RWPE2 (cell line): ENCODE data around the gene PAF1.

ENCODE experiments used
- ATAC-seq: fragments of 200-7000 bp; cut with Tn5 transposase; 3 replicates; pipeline ENCODE4 v1.9.1; 2021; ENCODE audit warnings: low read depth
- DNase-seq: peaks from one replicate; pipeline ENCODE4 v3.0.0-alpha.2; 2020; ENCODE audit warnings: low spot score
- H3K27ac ChIP-seq: fragments of 450-650 bp; 2 replicates; pipeline ENCODE4 v1.5.1; 2017; ENCODE audit warnings: mild to moderate bottlenecking; ENCODE audit not compliant: poor library complexity, severe bottlenecking
- H3K27me3 ChIP-seq: fragments of 250-450 bp; sonication (Bioruptor Pico); 2 replicates; pipeline ENCODE4 v1.5.1; 2021; ENCODE audit warnings: mild to moderate bottlenecking, moderate library complexity; ENCODE audit not compliant: insufficient read depth, poor library complexity, severe bottlenecking
- H3K36me3 ChIP-seq: fragments of 250-450 bp; sonication (Bioruptor Pico); 2 replicates; pipeline ENCODE4 v1.5.1; 2020; ENCODE audit warnings: low read depth, mild to moderate bottlenecking, moderate library complexity
- H3K4me1 ChIP-seq: fragments of 250-450 bp; sonication (Bioruptor Pico); 2 replicates; pipeline ENCODE4 v1.5.1; 2021; ENCODE audit warnings: mild to moderate bottlenecking, moderate library complexity; ENCODE audit not compliant: insufficient read depth, poor library complexity, severe bottlenecking
- H3K4me3 ChIP-seq: fragments of 250-450 bp; sonication (Bioruptor Pico); 2 replicates; pipeline ENCODE4 v1.5.1; 2021; ENCODE audit warnings: mild to moderate bottlenecking, moderate library complexity; ENCODE audit not compliant: severe bottlenecking
- H3K9me3 ChIP-seq: fragments of 250-450 bp; sonication (Bioruptor Pico); 2 replicates; pipeline ENCODE4 v1.5.1; 2021; ENCODE audit warnings: mild to moderate bottlenecking, moderate library complexity; ENCODE audit not compliant: severe bottlenecking
- CTCF ChIP-seq: fragments of 450-650 bp; IDR thresholded peaks from one replicate; pipeline ENCODE4 v1.5.1; 2017; ENCODE audit warnings: mild to moderate bottlenecking, moderate library complexity; ENCODE audit not compliant: poor library complexity, severe bottlenecking

The PAF1 gene

DNA sequence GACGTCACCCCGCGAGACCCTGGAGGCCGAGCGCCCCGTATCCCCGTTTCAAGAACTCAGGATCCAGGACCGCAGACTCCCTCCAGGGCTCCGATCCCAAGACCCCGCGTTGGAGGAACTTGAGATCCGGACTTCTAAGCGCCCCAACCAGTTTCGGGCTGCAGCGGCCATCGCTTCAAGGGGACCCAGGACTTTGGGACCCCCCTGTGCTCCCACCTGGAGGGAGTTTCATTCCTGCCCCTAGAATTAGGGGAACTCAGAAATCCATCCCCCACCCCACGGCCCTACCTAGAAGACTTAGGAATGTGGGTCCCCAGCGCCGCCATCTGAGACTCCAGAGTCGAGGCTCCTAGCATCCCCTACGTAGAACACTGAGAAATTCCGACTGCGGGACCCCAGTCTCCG lies 22.0 kb upstream of the PAF1 start:
- no peaks in the 10 kb centered on the region for H3K9me3 ChIP-seq
- ATAC-seq: peak; percentile 10; the same call in 1 of the 3 replicates
- peaks cover 13% of the 10 kb centered on the region for H3K4me1 ChIP-seq
- H3K27me3 ChIP-seq: no peaks in the 10 kb centered on the region
- H3K27ac ChIP-seq: peak overlapping the region; percentile 97
- peak; percentile 42 for TF ChIP-seq CTCF
- no peak for DNase-seq
- peaks cover 36% of the 10 kb centered on the region for H3K36me3 ChIP-seq
- peak overlapping the region; percentile 84 for H3K4me3 ChIP-seq

DNA sequence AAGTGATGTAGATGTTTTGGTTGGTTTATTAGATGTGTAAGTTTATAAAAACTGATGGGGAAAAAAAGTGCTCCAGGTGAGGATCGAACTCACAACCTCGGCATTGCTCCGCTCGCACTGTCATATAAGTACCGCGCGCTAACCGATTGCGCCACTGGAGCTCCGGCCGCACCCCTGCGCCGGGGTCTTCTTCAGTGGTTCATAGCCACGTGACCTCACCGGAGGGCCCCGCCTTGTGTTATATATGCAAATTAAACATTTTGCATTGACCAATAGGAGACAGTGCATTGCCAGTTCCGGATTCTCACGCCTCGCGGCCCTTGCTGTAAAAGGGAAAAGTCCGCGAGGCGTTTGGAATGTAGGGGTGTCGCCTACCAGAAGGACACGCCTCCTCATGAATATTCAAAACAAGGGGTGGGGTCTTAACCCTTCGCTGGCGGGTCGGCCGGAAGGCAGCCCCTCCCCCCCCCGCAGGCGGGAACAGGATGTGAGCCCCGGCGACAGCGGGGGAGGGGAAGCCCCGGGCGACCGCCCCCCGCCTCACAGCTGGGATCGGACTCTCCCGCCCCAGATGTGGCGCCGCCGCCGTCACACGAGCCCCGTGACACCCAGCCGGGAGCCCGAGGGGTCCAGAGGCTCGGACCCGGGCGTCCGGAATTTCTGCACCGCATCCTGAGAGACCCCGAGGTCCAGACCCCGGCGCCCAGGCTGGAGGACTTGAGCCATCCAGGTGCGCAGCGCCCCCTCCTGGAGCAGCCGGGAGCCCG lies 21.4 kb upstream of the PAF1 start, which contains the start of gene PLEKHG2:
Gene PLEKHG2, plus strand, starts transcription at position 570 of the 767 bp plus-strand sequence. CDS start 1,418 bp downstream, outside the sequence.
- peaks cover 13% of the 10 kb centered on the region for H3K4me1 ChIP-seq
- peak; percentile 97 for DNase-seq
- peaks cover 40% of the 10 kb centered on the region for H3K36me3 ChIP-seq
- TF ChIP-seq CTCF: peak; percentile 81
- peak within 1 kb of the TSS; percentile 97 for H3K27ac ChIP-seq
- peak within 1 kb of the TSS; percentile 84 for H3K4me3 ChIP-seq
- no peaks in the 10 kb centered on the region for H3K27me3 ChIP-seq
- peak; percentile 57 for ATAC-seq
- H3K9me3 ChIP-seq: no peaks in the 10 kb centered on the region

DNA sequence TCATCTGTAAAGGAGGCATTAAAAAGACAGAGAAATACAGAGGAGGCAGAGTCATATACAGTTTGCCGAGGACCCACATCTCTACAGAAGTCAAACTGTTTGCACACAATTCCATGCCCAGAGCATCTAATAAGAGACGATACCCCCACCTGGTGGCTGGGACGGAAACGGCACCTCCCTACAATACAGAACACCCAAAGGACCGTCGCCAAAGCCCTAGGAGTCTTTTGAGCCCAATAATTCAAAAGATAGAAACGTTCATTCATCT lies 20.9 kb upstream of the PAF1 start:
- H3K4me3 ChIP-seq: peak overlapping the region; percentile 22
- H3K27me3 ChIP-seq: no peaks in the 10 kb centered on the region
- H3K4me1 ChIP-seq: peaks cover 13% of the 10 kb centered on the region
- ATAC-seq (peak; percentile 37), DNase-seq (no peak)
- H3K9me3 ChIP-seq: no peaks in the 10 kb centered on the region
- TF ChIP-seq CTCF: peak; percentile 73
- peak overlapping the region; percentile 97 for H3K27ac ChIP-seq
- peaks cover 42% of the 10 kb centered on the region for H3K36me3 ChIP-seq

GRCh38 chr19:39411081-39411831 lies 20.4 kb upstream of the PAF1 start:
- Histone ChIP-seq H3K4me1 (peaks cover 13% of the 10 kb centered on the region), H3K27me3 (no peaks in the 10 kb centered on the region), H3K9me3 (no peaks in the 10 kb centered on the region), H3K4me3 (peak overlapping the region; percentile 22), H3K27ac (peak overlapping the region; percentile 97), H3K36me3 (peaks cover 42% of the 10 kb centered on the region)
- ATAC-seq (no peak), DNase-seq (no peak)
- no peak for TF ChIP-seq CTCF

- Histone ChIP-seq H3K4me1 (peaks cover 13% of the 10 kb centered on the region), H3K9me3 (no peaks in the 10 kb centered on the region), H3K4me3 (no peak overlapping the region), H3K27ac (peak overlapping the region; percentile 97), H3K36me3 (peaks cover 37% of the 10 kb centered on the region), H3K27me3 (no peaks in the 10 kb centered on the region)
- DNase-seq (no peak), ATAC-seq (no peak)
- TF ChIP-seq CTCF: no peak
These were observed 19.9 kb upstream of the PAF1 start for GRCh38 chr19:39410831-39411080.
